ENCODE results near the gene CABP7.

CABP7 gene

GRCh38 chr22:29704528-29705285 lies 15.1 kb upstream of the CABP7 start:
- no peak overlapping the region for H3K27ac ChIP-seq (ENCODE audit: poor library complexity, severe bottlenecking)
- no peak for DNase-seq (ENCODE audit: low spot score)
- H3K4me3 ChIP-seq (ENCODE audit: severe bottlenecking) = no peak overlapping the region
- H3K36me3 ChIP-seq (ENCODE audit: low read depth) = no peaks in the 10 kb centered on the region
- no peaks in the 10 kb centered on the region for H3K27me3 ChIP-seq (ENCODE audit: insufficient read depth, poor library complexity, severe bottlenecking)
- H3K4me1 ChIP-seq (ENCODE audit: insufficient read depth, poor library complexity, severe bottlenecking) = no peaks in the 10 kb centered on the region
- no peak for TF ChIP-seq CTCF (IDR thresholded peaks at IDR 0.05; ENCODE audit: poor library complexity, severe bottlenecking)
- no peaks in the 10 kb centered on the region for H3K9me3 ChIP-seq (ENCODE audit: severe bottlenecking)
- ATAC-seq (ENCODE audit: low read depth) = no peak

- Histone ChIP-seq H3K36me3 (ENCODE audit: low read depth) (no peaks in the 10 kb centered on the region), H3K27ac (ENCODE audit: poor library complexity, severe bottlenecking) (no peak overlapping the region), H3K9me3 (ENCODE audit: severe bottlenecking) (no peaks in the 10 kb centered on the region), H3K4me1 (ENCODE audit: insufficient read depth, poor library complexity, severe bottlenecking) (no peaks in the 10 kb centered on the region), H3K4me3 (ENCODE audit: severe bottlenecking) (no peak overlapping the region), H3K27me3 (ENCODE audit: insufficient read depth, poor library complexity, severe bottlenecking) (no peaks in the 10 kb centered on the region)
- DNase-seq (ENCODE audit: low spot score) (no peak), ATAC-seq (ENCODE audit: low read depth) (no peak)
- no peak for TF ChIP-seq CTCF (IDR thresholded peaks at IDR 0.05; ENCODE audit: poor library complexity, severe bottlenecking)
Observed at GRCh38 chr22:29705651-29706050, 14.2 kb upstream of the CABP7 start.

- Histone ChIP-seq H3K9me3 (ENCODE audit: severe bottlenecking) (no peaks in the 10 kb centered on the region), H3K36me3 (ENCODE audit: low read depth) (no peaks in the 10 kb centered on the region), H3K4me1 (ENCODE audit: insufficient read depth, poor library complexity, severe bottlenecking) (no peaks in the 10 kb centered on the region), H3K27me3 (ENCODE audit: insufficient read depth, poor library complexity, severe bottlenecking) (no peaks in the 10 kb centered on the region), H3K27ac (ENCODE audit: poor library complexity, severe bottlenecking) (no peak overlapping the region), H3K4me3 (ENCODE audit: severe bottlenecking) (no peak overlapping the region)
- DNase-seq (ENCODE audit: low spot score) (no peak), ATAC-seq (ENCODE audit: low read depth) (no peak)
- TF ChIP-seq CTCF (IDR thresholded peaks at IDR 0.05; ENCODE audit: poor library complexity, severe bottlenecking) = no peak
Observed at GRCh38 chr22:29706486-29706885, 13.3 kb upstream of the CABP7 start.

DNA sequence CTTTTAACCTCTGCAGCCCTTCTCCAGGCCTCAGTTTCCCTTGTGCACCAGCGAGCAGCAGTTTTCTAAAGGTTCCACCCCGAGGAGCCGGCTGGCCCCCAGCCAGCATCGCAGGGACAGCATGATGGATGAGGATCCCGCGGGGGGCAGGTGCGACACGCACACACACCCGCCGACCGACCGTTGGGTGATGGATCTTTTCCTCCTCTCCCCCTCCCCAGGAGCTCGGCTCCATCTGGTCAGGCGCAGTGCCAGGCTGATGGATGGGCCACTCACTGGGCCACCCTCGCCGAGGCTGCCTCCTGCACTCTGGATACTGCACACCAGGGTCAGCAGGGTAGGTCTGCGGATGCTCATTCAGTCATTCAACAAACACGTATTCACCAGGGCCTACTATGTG lies 12.8 kb upstream of the CABP7 start:
- Histone ChIP-seq H3K27ac (ENCODE audit: poor library complexity, severe bottlenecking) (no peak overlapping the region), H3K27me3 (ENCODE audit: insufficient read depth, poor library complexity, severe bottlenecking) (no peaks in the 10 kb centered on the region), H3K4me3 (ENCODE audit: severe bottlenecking) (no peak overlapping the region), H3K4me1 (ENCODE audit: insufficient read depth, poor library complexity, severe bottlenecking) (no peaks in the 10 kb centered on the region), H3K9me3 (ENCODE audit: severe bottlenecking) (no peaks in the 10 kb centered on the region), H3K36me3 (ENCODE audit: low read depth) (no peaks in the 10 kb centered on the region)
- ATAC-seq (ENCODE audit: low read depth) = no peak
- no peak for DNase-seq (ENCODE audit: low spot score)
- TF ChIP-seq CTCF (IDR thresholded peaks at IDR 0.05; ENCODE audit: poor library complexity, severe bottlenecking) = no peak

GRCh38 chr22:29707471-29707870 lies 12.3 kb upstream of the CABP7 start:
- Histone ChIP-seq H3K36me3 (ENCODE audit: low read depth) (no peaks in the 10 kb centered on the region), H3K4me3 (ENCODE audit: severe bottlenecking) (no peak overlapping the region), H3K9me3 (ENCODE audit: severe bottlenecking) (no peaks in the 10 kb centered on the region), H3K27ac (ENCODE audit: poor library complexity, severe bottlenecking) (no peak overlapping the region), H3K27me3 (ENCODE audit: insufficient read depth, poor library complexity, severe bottlenecking) (no peaks in the 10 kb centered on the region), H3K4me1 (ENCODE audit: insufficient read depth, poor library complexity, severe bottlenecking) (no peaks in the 10 kb centered on the region)
- no peak for TF ChIP-seq CTCF (IDR thresholded peaks at IDR 0.05; ENCODE audit: poor library complexity, severe bottlenecking)
- ATAC-seq (ENCODE audit: low read depth) (no peak), DNase-seq (ENCODE audit: low spot score) (no peak)
